HG02759 (cell line): Measurements from ENCODE around the gene NRCAM.

Experiments used
- ATAC-seq: cut with Tn5 transposase; IDR thresholded peaks from one replicate; pipeline ENCODE4 v1.9.1; 2021; ENCODE audit warnings: mild to moderate bottlenecking, moderate library complexity; ENCODE audit not compliant: unreplicated experiment

The NRCAM gene

GRCh38 chr7:108252177-108252576 lies 204.1 kb downstream of the NRCAM start:
- ATAC-seq = no peak

- ATAC-seq = no peak
Measured at GRCh38 chr7:108251700-108252099, 204.5 kb downstream of the NRCAM start.

GRCh38 chr7:108249453-108249852 lies 206.8 kb downstream of the NRCAM start:
- no peak for ATAC-seq

- no peak for ATAC-seq
Measured at GRCh38 chr7:108248821-108249220, 207.4 kb downstream of the NRCAM start.

- no peak for ATAC-seq
Measured at GRCh38 chr7:108248418-108248817, 207.8 kb downstream of the NRCAM start.

DNA sequence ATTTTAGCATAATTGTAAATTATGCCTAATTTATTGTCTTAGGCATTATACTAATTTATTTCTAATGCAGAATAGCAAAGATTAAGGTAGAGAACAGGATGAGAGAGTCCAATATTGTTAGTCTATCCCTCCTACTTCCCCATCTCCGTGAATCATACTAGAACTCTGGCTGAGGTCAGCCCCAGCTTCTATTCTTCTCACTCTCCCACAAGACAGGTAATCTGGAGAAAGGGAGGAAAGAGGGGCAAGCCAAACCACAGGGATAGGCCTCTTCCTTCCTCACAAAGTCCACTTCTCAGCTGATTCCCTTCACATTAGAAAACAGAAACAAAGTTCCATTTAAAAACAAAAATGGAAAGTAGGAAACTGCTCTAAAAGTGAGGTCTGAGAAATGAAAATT lies 208.6 kb downstream of the NRCAM start:
- ATAC-seq = no peak

DNA sequence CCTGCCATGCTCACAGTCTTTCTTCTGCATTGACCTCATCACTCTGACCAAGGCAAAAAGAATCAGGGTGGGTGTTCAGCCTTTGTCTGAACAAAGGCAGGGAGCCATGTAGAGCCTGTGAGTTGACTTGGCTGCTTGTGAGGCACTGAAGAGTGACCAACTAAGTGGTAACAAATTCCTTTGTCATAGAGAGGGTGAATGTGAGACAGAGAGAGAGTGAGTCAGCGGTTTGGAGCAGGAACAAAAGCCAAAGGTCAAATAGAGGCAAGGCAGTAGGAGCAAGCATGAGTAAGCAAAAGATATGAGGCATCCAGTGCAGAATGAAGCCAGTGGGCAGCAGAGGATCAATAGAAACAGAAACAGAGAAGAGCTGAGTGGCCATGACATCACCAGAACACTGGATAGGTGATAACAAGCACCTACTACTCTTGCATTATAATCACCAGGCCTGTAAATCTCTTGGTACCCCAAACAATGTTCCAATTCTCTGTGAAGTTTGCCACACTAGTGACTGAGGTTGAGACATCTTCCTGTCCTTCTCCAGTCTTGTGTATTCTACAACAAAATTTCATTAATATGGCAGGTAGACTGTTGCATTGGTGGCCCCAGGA lies 209.9 kb downstream of the NRCAM start:
- peak; percentile 82 for ATAC-seq

GRCh38 chr7:108245523-108246226 lies 210.6 kb downstream of the NRCAM start:
- peak; percentile 28 for ATAC-seq

- no peak for ATAC-seq
Measured at GRCh38 chr7:108244110-108244509, 212.1 kb downstream of the NRCAM start.

- ATAC-seq = no peak
Measured at GRCh38 chr7:108239501-108240225, 216.6 kb downstream of the NRCAM start.

GRCh38 chr7:108236681-108237415 lies 219.4 kb downstream of the NRCAM start:
- ATAC-seq = no peak

GRCh38 chr7:108235451-108236061 lies 220.7 kb downstream of the NRCAM start:
- no peak for ATAC-seq

DNA sequence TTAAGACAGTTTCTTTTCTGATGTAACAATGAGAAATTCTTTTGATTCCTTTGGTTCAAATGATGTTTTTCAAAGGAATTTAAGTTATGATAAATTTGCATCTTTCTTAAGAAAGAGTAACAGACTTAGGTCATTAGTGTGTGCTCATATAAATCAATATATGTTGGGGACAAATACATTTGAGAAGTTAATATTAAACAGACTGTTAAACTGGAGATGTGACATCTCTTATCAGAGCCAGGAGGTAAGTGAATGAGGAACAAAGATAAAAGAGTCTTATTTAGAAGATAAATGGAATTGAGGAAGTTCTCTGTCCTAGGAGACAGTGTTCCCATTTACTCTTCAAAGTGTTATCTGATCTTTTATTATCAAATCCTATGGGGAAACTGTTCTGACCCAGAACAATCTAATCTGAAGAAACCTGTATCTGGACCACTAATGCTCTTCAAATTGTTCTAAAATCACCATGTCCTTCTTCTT lies 221.2 kb downstream of the NRCAM start:
- ATAC-seq = no peak

GRCh38 chr7:108234281-108234680 lies 222.0 kb downstream of the NRCAM start:
- ATAC-seq = no peak

- ATAC-seq = no peak
Measured at GRCh38 chr7:108232076-108232475, 224.2 kb downstream of the NRCAM start.

- no peak for ATAC-seq
Measured at GRCh38 chr7:108231221-108231620, 225.0 kb downstream of the NRCAM start.

GRCh38 chr7:108227366-108227765 lies 228.9 kb downstream of the NRCAM start:
- no peak for ATAC-seq

DNA sequence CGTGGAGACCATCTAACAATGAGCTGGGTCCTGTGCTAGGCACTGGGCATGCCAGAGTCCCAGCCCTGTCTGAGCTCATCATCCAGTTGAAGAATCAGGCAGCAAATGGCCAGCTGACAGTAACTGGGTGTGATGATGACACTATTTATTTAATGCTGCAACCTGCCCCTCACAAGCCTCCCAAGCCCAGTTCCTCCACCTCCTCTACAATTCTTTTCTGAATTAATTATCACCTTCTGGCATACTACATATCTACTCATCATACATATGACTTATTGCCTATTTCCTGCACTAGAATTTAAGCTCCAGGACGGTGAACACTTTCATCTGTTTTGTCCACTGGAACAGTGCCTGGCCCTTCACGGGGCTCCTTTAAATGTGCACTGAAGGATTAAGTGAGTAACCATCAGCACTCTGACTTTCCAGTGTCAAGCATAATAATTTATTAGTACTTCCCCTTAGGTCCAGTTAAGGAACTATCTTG lies 229.4 kb downstream of the NRCAM start:
- no peak for ATAC-seq

- ATAC-seq = no peak
Measured at GRCh38 chr7:108225531-108226181, 230.6 kb downstream of the NRCAM start.

DNA sequence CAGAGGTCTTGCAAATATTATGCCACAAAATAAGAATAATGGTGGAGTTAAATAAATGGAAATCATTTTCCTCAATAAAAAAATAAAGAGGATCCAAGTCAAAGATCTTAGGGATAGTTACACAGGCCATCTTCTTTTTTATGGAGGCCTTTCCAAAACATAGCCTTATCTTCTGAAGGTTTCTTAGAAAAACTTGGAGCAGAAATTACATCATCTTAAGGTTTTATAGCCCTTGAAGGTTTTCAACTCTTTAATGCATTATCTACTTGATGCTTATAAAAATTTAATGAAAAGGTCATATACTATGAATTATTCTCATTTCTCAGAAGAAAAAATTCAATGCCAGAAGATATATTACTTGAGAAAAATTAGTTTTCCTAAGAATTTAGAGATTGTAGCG lies 231.8 kb downstream of the NRCAM start:
- ATAC-seq = no peak
